WI38 (cell line): ENCODE results near the gene FGF14.

Experiments
- H3K4me3 ChIP-seq: 2 replicates; pipeline ENCODE4 v1.5.1; 2011; ENCODE audit warnings: low read depth, mild to moderate bottlenecking, control low read depth, low read length
- TF ChIP-seq, protein P1 (sequence below): IDR thresholded peaks from 2 replicates; pipeline ENCODE4 v1.5.1; 2012; ENCODE audit warnings: low read depth, mild to moderate bottlenecking, control low read depth, low read length

Gene FGF14

DNA sequence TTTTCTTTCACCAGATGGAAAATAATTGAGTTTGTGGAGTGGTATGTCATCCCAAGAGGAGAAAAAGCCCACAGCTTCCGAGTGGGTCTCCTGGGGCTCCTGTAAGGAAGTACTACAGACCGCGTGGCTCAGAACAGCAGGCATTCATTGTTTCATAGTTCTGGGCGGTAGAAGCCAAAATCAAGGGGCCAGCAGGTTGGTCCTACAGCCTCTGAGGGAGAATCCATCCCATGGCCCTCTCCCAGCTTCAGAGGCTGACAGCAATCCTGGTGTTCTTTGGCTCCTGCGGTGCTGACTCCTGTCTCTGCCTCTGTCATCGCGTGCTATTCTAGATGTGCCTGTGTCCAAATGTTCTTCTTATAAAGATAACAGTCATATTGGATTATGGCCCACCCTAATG is 362.6 kb downstream of the FGF14 start:
- no peak overlapping the region for H3K4me3 ChIP-seq
- TF ChIP-seq, protein P1, sequence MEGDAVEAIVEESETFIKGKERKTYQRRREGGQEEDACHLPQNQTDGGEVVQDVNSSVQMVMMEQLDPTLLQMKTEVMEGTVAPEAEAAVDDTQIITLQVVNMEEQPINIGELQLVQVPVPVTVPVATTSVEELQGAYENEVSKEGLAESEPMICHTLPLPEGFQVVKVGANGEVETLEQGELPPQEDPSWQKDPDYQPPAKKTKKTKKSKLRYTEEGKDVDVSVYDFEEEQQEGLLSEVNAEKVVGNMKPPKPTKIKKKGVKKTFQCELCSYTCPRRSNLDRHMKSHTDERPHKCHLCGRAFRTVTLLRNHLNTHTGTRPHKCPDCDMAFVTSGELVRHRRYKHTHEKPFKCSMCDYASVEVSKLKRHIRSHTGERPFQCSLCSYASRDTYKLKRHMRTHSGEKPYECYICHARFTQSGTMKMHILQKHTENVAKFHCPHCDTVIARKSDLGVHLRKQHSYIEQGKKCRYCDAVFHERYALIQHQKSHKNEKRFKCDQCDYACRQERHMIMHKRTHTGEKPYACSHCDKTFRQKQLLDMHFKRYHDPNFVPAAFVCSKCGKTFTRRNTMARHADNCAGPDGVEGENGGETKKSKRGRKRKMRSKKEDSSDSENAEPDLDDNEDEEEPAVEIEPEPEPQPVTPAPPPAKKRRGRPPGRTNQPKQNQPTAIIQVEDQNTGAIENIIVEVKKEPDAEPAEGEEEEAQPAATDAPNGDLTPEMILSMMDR = no peak

DNA sequence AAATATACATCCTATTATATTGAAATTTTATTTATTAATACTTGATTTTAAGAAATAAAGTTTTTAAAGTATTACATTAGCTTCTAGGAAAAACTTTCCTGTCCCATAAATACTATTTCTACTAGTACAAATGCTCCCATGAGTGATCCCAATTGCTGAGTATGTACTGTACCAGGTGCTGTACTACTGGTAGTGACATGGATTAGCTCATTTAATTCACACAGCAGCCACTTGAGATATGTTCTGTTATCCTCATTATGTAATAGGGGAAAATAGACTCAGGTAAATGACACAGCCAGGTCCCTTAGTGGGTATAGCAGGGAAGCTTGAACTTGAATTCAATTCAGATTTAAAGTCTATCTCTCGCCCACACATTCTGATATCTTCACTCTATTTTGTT is 363.1 kb downstream of the FGF14 start:
- H3K4me3 ChIP-seq = no peak overlapping the region
- TF ChIP-seq, protein P1 = no peak

DNA sequence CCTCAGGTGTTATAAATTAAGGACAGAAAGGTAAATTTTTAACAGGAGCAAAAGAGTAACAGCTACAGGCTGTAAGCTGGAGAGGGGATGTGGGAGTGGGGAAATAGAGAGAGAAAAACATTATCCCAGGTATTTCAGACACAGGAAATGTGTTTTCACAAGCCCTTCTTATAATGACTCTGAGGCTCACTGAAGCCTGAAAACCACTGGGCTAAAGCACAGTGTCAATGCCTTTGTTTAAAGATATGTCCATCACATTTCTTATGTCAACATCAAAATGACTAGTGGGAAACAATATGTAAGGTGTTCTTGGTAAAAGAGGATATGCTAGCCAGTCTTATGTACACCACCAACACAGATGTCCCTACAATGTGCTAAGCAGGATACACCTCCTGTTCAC is 365.9 kb downstream of the FGF14 start:
- TF ChIP-seq, protein P1 = no peak
- H3K4me3 ChIP-seq = no peak overlapping the region

DNA sequence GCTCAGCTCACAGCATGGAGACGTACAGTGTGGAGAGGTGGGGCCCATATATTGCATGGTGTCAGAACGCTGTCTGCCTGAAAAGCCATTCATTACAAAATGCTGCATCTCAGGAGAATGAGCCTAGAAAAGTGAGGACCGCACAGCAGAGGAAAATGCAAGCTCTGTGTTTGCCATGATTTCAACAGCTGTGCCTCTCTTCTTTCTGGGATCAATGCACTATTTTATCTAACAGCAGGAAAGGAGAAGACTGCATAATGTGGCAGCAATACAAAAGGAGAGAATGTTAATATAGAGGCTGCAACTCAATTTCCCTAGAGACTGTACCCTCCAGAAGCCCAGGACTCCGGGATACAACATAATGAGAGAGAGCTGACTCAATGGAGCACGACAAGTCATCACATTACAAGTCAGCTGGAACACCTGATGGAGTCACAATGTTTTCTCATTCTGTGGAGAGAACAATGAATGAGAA is 368.0 kb downstream of the FGF14 start:
- no peak overlapping the region for H3K4me3 ChIP-seq
- TF ChIP-seq, protein P1 = no peak

DNA sequence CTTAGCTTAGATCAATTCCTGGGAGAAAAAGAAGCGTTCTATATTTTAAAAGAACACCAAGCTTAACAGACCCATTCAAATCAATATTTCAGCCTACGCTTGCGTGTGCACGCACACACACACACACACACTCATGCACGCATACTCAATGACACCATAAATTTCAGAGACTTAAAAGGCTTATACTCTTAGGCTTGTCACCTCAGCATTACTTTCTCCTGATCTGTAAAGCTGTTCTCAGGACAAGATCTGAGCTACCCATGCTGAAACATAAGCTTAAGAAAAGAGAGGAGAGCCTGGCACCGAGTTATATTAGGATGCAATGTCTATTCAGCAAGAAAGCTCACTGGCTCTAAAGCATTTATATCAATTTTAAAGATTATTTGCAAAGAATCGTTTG is 368.5 kb downstream of the FGF14 start:
- H3K4me3 ChIP-seq = no peak overlapping the region
- TF ChIP-seq, protein P1 = no peak

DNA sequence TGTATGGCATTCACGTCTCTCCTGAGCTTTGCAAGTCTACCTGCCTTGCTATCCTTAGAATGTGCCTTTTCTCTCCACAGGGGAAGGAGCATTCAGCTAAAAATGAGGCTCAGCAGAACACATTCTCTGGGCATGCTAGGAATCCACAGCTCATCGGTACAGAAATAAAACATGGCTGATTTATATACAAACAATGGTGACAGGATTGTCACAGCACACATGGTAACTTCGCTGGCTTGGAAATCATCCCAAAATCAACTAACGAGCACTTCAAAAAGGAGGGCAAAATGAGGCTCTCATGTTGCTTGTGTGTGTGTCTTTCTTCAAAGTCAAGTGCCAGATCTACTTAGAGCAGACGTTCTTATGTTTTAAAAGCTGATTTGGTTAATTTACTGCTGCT is 373.0 kb downstream of the FGF14 start:
- H3K4me3 ChIP-seq = no peak overlapping the region
- TF ChIP-seq, protein P1 = no peak

DNA sequence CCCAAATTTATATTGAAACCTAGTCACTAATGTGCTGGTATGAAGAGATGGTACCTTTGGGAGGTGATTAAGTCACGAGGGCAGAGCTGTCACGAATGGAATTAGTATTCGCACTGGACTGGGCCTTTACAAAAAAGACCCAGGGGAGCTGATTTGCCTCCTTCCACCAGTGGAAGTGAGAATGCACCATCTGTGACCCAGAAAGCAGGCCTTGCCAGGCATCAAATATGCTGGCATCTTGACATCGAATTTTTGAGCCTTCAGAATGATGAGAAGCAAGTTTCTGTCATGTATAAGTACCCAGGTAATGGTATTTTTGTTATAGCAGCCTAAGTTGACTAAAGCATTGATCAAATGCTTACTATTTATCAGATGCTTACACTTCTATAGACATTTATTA is 373.6 kb downstream of the FGF14 start:
- no peak overlapping the region for H3K4me3 ChIP-seq
- TF ChIP-seq, protein P1 = no peak
